ENCODE results near the gene REX1BD. TPM values are rescaled to one million over a fixed set of nuclear protein-coding genes. Genes with fewer than 3 reads are reported as not detected.

REX1BD gene
- total and polyA plus RNA-seq, 2 donors (not counting 3 experiments of a cell fraction or from before 2014, with no cell fraction given), result 64.4 to 90.9 TPM

DNA sequence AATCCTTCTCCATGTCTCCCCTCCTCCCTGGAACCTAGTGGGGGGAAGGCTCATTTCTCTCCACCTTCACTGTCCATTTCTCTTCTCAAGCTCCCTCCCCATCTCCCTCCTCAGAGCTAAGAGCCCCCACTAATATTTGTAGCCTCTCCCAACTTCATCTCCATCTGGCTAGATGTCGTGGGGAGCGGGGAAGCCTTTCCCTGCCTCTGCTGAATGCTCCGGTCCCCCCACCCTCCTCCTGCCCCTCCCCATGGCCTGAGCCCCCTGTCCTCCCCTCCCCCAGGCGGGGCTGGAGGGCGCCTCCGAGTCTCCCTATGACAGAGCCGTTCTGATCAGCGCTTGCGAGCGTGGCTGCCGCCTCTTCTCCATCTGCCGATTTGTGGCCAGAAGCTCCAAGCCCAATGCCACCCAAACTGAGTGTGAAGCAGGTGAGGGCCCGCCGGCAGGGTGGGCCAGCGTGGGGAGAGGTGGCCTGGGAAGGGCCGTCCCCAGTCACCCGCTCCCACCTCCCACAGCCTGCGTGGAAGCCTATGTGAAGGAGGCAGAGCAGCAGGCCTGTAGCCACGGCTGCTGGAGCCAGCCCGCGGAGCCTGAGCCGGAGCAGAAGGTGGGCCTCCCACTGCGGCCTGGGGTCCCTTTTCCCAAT lies 25.1 kb downstream of the REX1BD start:
- dilution Hi-C loops (cut with MboI; ENCODE audit: extremely low pct_ligation_motif_present, low sequenced_read_pairs), result no loop called here
- no peaks in the 10 kb centered on the region for H3K79me2 ChIP-seq (ENCODE audit: control insufficient read depth, insufficient read depth, low read length)
- H3K4me1 ChIP-seq (ENCODE audit: control insufficient read depth, extremely low read depth, insufficient read depth, low read length), result peaks cover 16% of the 10 kb centered on the region
- H3K27me3 ChIP-seq (ENCODE audit: control insufficient read depth in 2 of 2, insufficient read depth in 2 of 2, low read length in 2 of 2), result peaks cover 50 to 57% of the 10 kb centered on the region in 2 experiments
- TF ChIP-seq EZH2 (IDR thresholded peaks at IDR 0.05; ENCODE audit: borderline replicate concordance, low read depth, low read length, severe bottlenecking) (no peak), MYC (IDR thresholded peaks at IDR 0.05; ENCODE audit: low read depth, low read length) (no peak), FOS (IDR thresholded peaks at IDR 0.05; ENCODE audit: borderline replicate concordance, insufficient read depth, low read length) (no peak), POLR2A (IDR thresholded peaks at IDR 0.05; ENCODE audit: low read depth, low read length) (no peak), GATA2 (IDR thresholded peaks at IDR 0.05; ENCODE audit: insufficient read depth, insufficient read length, low read depth, low read length) (no peak), POLR2AphosphoS5 (IDR thresholded peaks at IDR 0.05; ENCODE audit: insufficient read depth, low read depth, low read length) (no peak), JUN (IDR thresholded peaks at IDR 0.05; ENCODE audit: borderline replicate concordance, insufficient read depth, insufficient read length, low read depth) (no peak)
- TF ChIP-seq, protein P1, sequence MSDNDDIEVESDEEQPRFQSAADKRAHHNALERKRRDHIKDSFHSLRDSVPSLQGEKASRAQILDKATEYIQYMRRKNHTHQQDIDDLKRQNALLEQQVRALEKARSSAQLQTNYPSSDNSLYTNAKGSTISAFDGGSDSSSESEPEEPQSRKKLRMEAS (IDR thresholded peaks at IDR 0.05; ENCODE audit: insufficient read depth, insufficient read length), result no peak
- TF ChIP-seq, protein P2, sequence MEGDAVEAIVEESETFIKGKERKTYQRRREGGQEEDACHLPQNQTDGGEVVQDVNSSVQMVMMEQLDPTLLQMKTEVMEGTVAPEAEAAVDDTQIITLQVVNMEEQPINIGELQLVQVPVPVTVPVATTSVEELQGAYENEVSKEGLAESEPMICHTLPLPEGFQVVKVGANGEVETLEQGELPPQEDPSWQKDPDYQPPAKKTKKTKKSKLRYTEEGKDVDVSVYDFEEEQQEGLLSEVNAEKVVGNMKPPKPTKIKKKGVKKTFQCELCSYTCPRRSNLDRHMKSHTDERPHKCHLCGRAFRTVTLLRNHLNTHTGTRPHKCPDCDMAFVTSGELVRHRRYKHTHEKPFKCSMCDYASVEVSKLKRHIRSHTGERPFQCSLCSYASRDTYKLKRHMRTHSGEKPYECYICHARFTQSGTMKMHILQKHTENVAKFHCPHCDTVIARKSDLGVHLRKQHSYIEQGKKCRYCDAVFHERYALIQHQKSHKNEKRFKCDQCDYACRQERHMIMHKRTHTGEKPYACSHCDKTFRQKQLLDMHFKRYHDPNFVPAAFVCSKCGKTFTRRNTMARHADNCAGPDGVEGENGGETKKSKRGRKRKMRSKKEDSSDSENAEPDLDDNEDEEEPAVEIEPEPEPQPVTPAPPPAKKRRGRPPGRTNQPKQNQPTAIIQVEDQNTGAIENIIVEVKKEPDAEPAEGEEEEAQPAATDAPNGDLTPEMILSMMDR (IDR thresholded peaks at IDR 0.05; ENCODE audit: extremely low read depth in 1 of 2, insufficient read depth in 1 of 2, low read depth in 1 of 2, low read length in 2 of 2), result no peak
- no peak for DNase-seq (ENCODE audit: low read depth, low spot score)
- H3K4me3 ChIP-seq (replicated peaks in 1 of 3; ENCODE audit: insufficient read depth in 1 of 3, low read depth in 1 of 3, low read length in 3 of 3), result no peak overlapping the region
- H3K27ac ChIP-seq (ENCODE audit: insufficient read depth, low read depth, low read length), result no peak overlapping the region
- H3K9me3 ChIP-seq (replicated peaks; ENCODE audit: control insufficient read depth, insufficient read depth, low read length), result no peaks in the 10 kb centered on the region
- intact Hi-C loops (cut with micrococcal nuclease), result no loop called here
- no peaks in the 10 kb centered on the region for H4K20me1 ChIP-seq (replicated peaks; ENCODE audit: control insufficient read depth, extremely low read depth, insufficient read depth, low read length)
- H2AFZ ChIP-seq (ENCODE audit: low read depth, low read length), result no peak overlapping the region
- no peaks in the 10 kb centered on the region for H3K36me3 ChIP-seq (ENCODE audit: control insufficient read depth in 2 of 2, extremely low read depth in 1 of 2, insufficient read depth in 2 of 2, low read length in 2 of 2)
- BruUV-seq (replicated peaks), result no TSS peak
- H3K9ac ChIP-seq (replicated peaks; ENCODE audit: extremely low read depth, insufficient read depth, low read length), result no peak overlapping the region
- ChIA-PET CTCF (interaction anchor here (1.7 kb wide), 1 partner anchor 20 kb away, joined by 4 read pairs; no protein-coding TSS in a partner anchor), POLR2A (no interaction called here)
- no peaks in the 10 kb centered on the region for H3K9me1 ChIP-seq (replicated peaks; ENCODE audit: control insufficient read depth, extremely low read depth, insufficient read depth, low read length)
- FAIRE-seq, result no peak
- no peak overlapping the region for H3K4me2 ChIP-seq (ENCODE audit: insufficient read depth, low read length)
